Ectodermal cell (in vitro differentiated cells): Measurements from ENCODE around the gene CCDC27.

Source experiments
- H3K27ac ChIP-seq: 2 replicates; pipeline ENCODE4 v1.7.0; 2013; ENCODE audit warnings: mild to moderate bottlenecking, low read depth, low read length; ENCODE audit not compliant: insufficient read depth, poor library complexity, severe bottlenecking
- H3K27me3 ChIP-seq: 2 replicates; pipeline ENCODE4 v1.7.0; 2013; ENCODE audit warnings: mild to moderate bottlenecking, low read length; ENCODE audit not compliant: insufficient read depth, control insufficient read depth, poor library complexity, severe bottlenecking
- H3K36me3 ChIP-seq: one replicate; pipeline ENCODE4 v1.7.0; 2013; ENCODE audit warnings: low read length; ENCODE audit not compliant: control insufficient read depth, insufficient read depth
- H3K4me1 ChIP-seq: one replicate; pipeline ENCODE4 v1.7.0; 2013; ENCODE audit warnings: low read length; ENCODE audit not compliant: control insufficient read depth, insufficient read depth
- H3K4me3 ChIP-seq: 2 replicates; pipeline ENCODE4 v1.7.0; 2013; ENCODE audit warnings: low read depth, low read length, control low read depth; ENCODE audit not compliant: insufficient read depth
- H3K9me3 ChIP-seq: 2 replicates; pipeline ENCODE4 v1.7.0; 2013; ENCODE audit warnings: mild to moderate bottlenecking, low read length, moderate library complexity; ENCODE audit not compliant: control insufficient read depth
- WGBS, 2 experiments: methylation state at CpG; one replicate each; pipeline ENCODE4 v1.1.7; 2013; ENCODE audit warnings: missing lambda C conversion rate in 2 of 2; 5-methylcytosine and 5-hydroxymethylcytosine counted together

Gene CCDC27

GRCh38 chr1:3770047-3770765 is 18.0 kb downstream of the CCDC27 start:
- Histone ChIP-seq H3K27me3 (peaks cover 13% of the 10 kb centered on the region), H3K9me3 (no peaks in the 10 kb centered on the region), H3K4me3 (no peak overlapping the region), H3K36me3 (no peaks in the 10 kb centered on the region), H3K27ac (no peak overlapping the region), H3K4me1 (peaks cover 27% of the 10 kb centered on the region)
- 90 to 92% methylated on average over 16 of the region's 16 CpGs for WGBS, 2 experiments

GRCh38 chr1:3771108-3772026 is 19.1 kb downstream of the CCDC27 start:
- WGBS, 2 experiments = 65% methylated on average over 32 of the region's 32 CpGs
- H3K4me3 ChIP-seq = peak overlapping the region; percentile 51
- H3K9me3 ChIP-seq = no peaks in the 10 kb centered on the region
- peaks cover 13% of the 10 kb centered on the region for H3K27me3 ChIP-seq
- H3K36me3 ChIP-seq = no peaks in the 10 kb centered on the region
- H3K4me1 ChIP-seq = peaks cover 36% of the 10 kb centered on the region
- H3K27ac ChIP-seq = no peak overlapping the region

DNA sequence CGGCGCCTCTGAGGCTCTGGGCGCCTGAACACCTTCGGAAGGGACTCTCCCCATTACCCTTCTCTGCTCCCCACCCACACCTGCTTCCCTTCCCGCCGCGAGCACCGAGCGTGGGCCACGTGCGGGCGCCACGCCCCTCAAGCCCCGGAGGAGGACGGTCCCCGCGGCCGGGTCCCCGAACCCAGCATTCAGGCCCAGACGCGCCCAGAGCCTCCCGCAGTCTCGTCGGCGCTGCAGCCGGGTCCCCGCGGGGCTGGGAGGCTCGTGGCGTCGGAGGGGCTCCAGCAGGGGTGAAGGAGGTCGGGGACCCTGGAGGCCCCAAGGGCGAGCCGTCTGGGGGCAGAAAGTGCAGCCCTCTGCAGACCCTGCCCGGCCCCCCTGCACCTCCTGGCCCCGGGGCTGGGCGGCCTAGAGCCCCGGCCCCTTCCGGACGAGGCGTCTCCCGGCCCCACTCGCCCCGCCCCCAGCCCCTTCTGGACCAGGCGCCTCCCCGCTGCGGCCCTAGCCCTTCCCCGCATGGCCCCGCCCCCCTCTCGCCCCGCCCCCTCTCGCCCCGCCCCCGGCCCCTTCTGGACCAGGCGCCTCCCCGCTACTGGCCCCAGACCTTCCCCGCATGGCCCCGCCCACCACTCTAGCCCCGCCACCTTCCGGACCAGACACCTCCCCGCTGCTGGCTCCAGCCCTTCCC is 19.9 kb downstream of the CCDC27 start:
- Histone ChIP-seq H3K9me3 (no peaks in the 10 kb centered on the region), H3K27ac (no peak overlapping the region), H3K4me1 (peaks cover 36% of the 10 kb centered on the region), H3K36me3 (no peaks in the 10 kb centered on the region), H3K4me3 (peak overlapping the region; percentile 51), H3K27me3 (peaks cover 13% of the 10 kb centered on the region)
- WGBS, 2 experiments = 1% methylated on average over 55 to 57 of the region's 61 CpGs

DNA sequence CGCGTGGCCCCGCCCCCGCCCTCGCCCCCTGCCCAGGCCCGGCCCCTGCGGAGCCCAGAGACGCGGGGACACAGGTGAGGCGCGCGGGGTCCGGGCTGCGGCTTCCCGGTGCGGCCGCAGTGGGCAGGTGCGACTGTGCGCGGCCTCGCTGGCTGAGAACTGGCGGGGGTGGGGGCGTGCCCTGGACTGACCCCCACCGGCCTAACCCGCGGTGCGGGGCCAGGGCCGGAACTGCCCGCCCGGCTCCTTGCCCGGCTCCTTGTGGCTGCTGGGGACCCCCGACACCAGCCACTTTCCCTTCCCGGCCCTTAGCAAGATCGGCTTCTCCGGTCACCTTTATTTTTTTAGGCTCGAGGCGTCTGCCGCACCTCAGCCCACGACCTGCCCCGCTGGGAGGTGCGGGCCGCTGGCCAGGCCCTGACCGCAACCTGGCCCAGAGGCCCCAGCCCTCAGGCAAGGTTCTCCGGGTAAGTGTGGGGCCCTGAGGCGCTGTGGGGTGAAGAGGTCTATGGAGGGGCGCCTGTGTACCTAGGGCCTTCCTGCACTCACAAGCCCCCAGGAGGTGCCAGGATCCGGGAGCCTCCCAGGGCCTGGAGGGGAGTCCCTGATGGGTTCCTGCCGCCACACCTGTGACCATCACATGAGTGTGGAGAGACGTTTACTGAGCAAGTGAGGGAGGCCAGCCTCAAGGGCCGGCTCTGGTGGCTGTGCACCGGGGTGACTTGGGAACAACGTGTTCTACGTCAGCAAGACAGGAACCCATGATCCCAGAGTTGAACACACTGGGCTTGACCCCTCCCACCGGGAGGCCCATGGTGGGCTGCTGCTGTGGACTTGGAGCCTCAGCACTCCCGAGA is 20.7 kb downstream of the CCDC27 start, which contains the start of gene SMIM1:
Gene SMIM1 (plus strand): TSS at position 35 of the 857 bp plus-strand sequence. CDS start 2,625 bp downstream, outside the sequence.
- Histone ChIP-seq H3K4me3 (peak within 1 kb of the TSS; percentile 51), H3K27ac (no peak within 1 kb of the TSS)

DNA sequence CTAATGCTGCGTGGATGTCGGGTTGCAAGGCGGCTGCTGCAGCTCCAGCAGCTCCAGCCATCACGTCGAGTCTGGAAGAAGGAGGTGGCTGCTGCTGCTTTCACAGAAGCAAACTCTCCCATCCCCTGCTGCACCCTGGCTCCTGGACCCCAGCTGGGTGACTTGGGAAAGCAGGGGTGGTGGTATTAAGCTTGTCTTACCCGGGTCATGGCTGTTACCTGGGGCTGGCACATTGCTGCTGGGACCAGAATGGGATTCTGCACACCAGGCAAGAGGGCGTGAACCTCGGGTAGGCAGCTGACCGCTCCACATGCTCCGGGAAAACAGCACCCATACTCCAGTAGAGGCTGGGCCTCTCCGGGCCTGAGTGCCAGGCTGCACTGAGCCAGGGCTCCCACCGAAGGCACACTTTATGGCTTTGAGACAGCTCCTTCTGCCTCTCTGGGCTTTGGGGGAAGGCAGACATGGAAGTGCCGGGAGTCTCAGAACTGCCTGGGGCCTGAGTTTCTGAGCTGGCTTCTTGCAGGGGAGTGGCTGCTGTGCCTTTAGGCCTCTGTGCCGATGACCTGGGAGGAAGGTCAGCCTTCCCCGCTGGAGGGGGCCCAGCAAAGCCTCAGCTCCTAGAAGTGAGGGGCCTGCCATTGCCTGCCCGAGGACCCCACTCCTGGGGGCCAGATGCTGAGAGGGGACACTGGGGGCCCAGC is 21.5 kb downstream of the CCDC27 start:
- WGBS, 2 experiments = 86 to 89% methylated on average over 16 of the region's 16 CpGs

More for the DNA sequence above, 20.7 kb downstream of the CCDC27 start, which contains the start of gene SMIM1:
- Histone ChIP-seq H3K4me1 (peaks cover 36% of the 10 kb centered on the region), H3K36me3 (no peaks in the 10 kb centered on the region), H3K9me3 (no peaks in the 10 kb centered on the region), H3K27me3 (peaks cover 13% of the 10 kb centered on the region)
- 25% methylated on average over 55 of the region's 55 CpGs for WGBS, 2 experiments

DNA sequence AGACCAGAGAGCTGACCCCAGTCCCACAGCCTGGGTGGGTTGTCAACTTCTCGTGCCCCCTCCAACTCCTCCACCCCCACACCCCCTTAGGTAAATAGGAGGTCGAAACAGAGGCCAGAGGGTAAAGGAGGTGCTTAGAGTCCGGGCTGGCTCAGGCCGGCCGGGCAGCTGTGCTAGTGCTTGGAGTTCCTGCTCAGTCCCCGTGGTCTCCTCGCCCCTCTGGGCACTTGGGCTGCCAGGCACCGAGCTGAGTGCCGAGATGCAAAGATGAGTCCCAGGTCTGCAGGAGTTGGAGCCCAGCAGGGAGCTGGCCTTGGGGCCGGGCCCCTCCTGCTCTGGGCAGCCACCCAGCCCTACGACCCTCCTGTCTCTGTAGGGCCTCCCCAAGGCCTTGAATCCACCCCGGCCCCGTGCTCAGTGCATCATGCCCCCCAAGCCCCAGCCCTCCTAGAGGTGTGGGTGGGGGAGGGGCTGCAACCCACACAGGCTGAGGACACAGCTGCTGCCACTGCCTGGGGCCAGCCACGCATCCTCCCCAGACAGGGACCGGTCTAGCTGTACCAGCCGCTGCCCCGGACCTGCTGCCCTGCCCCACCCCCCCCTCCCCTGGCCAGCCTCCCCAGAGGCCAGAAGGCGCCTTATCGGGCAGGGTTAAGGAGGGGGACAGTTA is 22.2 kb downstream of the CCDC27 start:
- WGBS, 2 experiments = 80 to 83% methylated on average over 18 to 19 of the region's 19 CpGs
- Histone ChIP-seq H3K36me3 (no peaks in the 10 kb centered on the region), H3K4me1 (peaks cover 36% of the 10 kb centered on the region), H3K4me3 (no peak overlapping the region), H3K27ac (no peak overlapping the region), H3K9me3 (no peaks in the 10 kb centered on the region), H3K27me3 (peaks cover 13% of the 10 kb centered on the region)

More for the DNA sequence above, 21.5 kb downstream of the CCDC27 start:
- Histone ChIP-seq H3K27ac (no peak overlapping the region), H3K9me3 (no peaks in the 10 kb centered on the region), H3K4me1 (peaks cover 36% of the 10 kb centered on the region), H3K36me3 (no peaks in the 10 kb centered on the region), H3K27me3 (peaks cover 13% of the 10 kb centered on the region), H3K4me3 (no peak overlapping the region)

DNA sequence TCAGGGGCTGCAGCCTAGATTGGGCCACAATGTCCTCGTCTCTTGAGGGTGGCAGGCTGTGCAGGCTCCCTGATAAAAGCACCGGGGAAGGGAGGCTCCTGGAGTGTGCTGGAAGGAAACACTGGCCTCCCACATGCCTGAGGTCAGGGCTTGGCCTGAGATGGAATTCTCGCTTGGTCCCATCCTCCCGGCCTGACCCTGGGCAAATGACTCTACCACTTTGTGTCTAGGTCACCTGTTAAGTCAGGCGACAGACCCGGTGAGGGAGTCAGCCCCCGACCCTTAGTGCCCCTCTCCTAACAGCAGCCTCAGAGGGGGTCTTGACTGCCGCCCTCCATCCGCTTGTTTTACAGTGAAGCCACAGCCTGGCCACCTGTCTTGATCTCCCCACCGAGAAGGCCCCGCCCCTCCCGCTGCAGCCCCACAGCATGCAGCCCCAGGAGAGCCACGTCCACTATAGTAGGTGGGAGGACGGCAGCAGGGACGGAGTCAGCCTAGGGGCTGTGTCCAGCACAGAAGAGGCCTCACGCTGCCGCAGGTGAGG is 22.8 kb downstream of the CCDC27 start:
- Histone ChIP-seq H3K4me1 (peaks cover 36% of the 10 kb centered on the region), H3K4me3 (no peak overlapping the region), H3K9me3 (no peaks in the 10 kb centered on the region), H3K27ac (no peak overlapping the region), H3K27me3 (peaks cover 13% of the 10 kb centered on the region), H3K36me3 (no peaks in the 10 kb centered on the region)
- WGBS, 2 experiments = 72 to 73% methylated on average over 17 of the region's 17 CpGs

GRCh38 chr1:3775490-3776230 is 23.4 kb downstream of the CCDC27 start:
- Histone ChIP-seq H3K36me3 (peaks cover 3% of the 10 kb centered on the region), H3K4me1 (peaks cover 36% of the 10 kb centered on the region), H3K4me3 (no peak overlapping the region), H3K27ac (no peak overlapping the region), H3K9me3 (no peaks in the 10 kb centered on the region), H3K27me3 (peaks cover 13% of the 10 kb centered on the region)
- 56 to 59% methylated on average over 27 of the region's 27 CpGs for WGBS, 2 experiments
